BLaER1 treated with 17β-estradiol and CSF1 and Interleukin-3, amounts not matched to agents 10 nM and 100 nM (cell line): ENCODE results near the gene VEPH1.

Experiments used
- H3K27ac ChIP-seq, 11 experiments: shearing (Covaris generic); formaldehyde crosslinking; 2 replicates each; pipeline ENCODE4 v1.8.1; 2022
- H3K27me3 ChIP-seq, 11 experiments: shearing (Covaris generic); formaldehyde crosslinking; 2 replicates each; pipeline ENCODE4 v1.8.1; 2022
- H3K36me3 ChIP-seq, 11 experiments: shearing (Covaris generic); formaldehyde crosslinking; 2 replicates each; pipeline ENCODE4 v1.8.1; 2022
- H3K4me1 ChIP-seq, 10 experiments: shearing (Covaris generic); formaldehyde crosslinking; 2 replicates each; pipeline ENCODE4 v1.8.1; 2022
- H3K4me2 ChIP-seq, 11 experiments: shearing (Covaris generic); formaldehyde crosslinking; 2 replicates each; pipeline ENCODE4 v1.8.1; 2022
- H3K4me3 ChIP-seq, 10 experiments: shearing (Covaris generic); formaldehyde crosslinking; 2 replicates each; pipeline ENCODE4 v1.8.1; 2022
- H3K9ac ChIP-seq, 11 experiments: shearing (Covaris generic); formaldehyde crosslinking; 2 replicates each; pipeline ENCODE4 v1.8.1; 2022
- H3K9me3 ChIP-seq, 11 experiments: shearing (Covaris generic); formaldehyde crosslinking; replicated peaks in 1 of 11; 2 replicates each; pipeline ENCODE4 v1.8.1; 2022
- H4K20me1 ChIP-seq, 11 experiments: shearing (Covaris generic); formaldehyde crosslinking; 2 replicates each; pipeline ENCODE4 v1.8.1; 2022
- Cebpa-rat ChIP-seq, 11 experiments: shearing (Covaris generic); IDR thresholded peaks; 2 replicates each; pipeline ENCODE4 v1.8.1; 2022

Gene VEPH1

DNA sequence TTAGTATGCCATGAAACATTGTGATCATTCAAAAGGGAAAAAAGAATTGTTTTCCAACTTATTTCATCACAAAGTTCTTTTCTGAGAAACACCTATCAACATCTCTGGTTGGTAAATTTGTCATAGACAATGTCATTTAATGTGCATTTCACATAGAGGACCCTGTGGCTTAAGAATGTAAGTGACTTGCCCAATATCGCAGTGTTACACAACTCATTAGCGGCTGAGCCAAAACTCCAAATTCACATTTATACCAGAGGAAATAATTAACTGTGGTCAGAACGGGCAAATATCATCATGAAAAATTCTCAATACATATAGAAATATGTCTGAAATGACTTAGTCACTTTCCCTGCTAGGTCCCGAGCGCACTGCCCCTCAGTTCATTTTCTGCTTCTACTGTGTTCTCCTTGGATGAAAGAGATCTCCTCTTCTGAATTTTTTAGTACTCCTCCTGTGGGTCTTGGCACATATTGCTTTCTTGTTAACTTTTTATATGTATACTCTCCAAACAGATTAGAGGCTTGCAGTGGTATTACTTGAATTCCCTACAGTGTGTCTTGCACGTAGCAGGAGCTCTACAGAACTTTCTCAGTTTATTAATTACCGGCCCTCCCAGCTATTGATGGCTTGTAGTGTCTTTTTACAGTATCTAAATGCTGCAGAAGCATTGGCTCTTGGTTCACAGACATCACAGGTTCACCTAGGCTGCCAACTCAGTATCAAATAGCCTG lies 33.5 kb downstream of the VEPH1 start:
- H3K4me1 ChIP-seq = peaks cover 0 to 18% (median 0%) of the 10 kb centered on the region in 10 experiments; a peak in 6 of 20 replicates
- no peaks in the 10 kb centered on the region for H3K27me3 ChIP-seq
- H3K36me3 ChIP-seq = no peaks in the 10 kb centered on the region
- no peak overlapping the region for H3K9ac ChIP-seq
- no peaks in the 10 kb centered on the region for H3K9me3 ChIP-seq
- H3K4me3 ChIP-seq = no peak overlapping the region
- H3K27ac ChIP-seq = no peak overlapping the region
- TF ChIP-seq Cebpa-rat (IDR thresholded peaks at IDR 0.05) = no peak
- H4K20me1 ChIP-seq = no peaks in the 10 kb centered on the region
- no peak overlapping the region for H3K4me2 ChIP-seq

- Histone ChIP-seq H3K4me3 (no peak overlapping the region), H3K27ac (peak overlapping the region in 2 of 11 experiments; percentile 31 to 34; a peak in 2 of 22 replicates), H4K20me1 (no peaks in the 10 kb centered on the region), H3K4me2 (peak overlapping the region in 3 of 11 experiments; percentile 40 to 64 (median 61); a peak in 6 of 22 replicates), H3K36me3 (no peaks in the 10 kb centered on the region), H3K4me1 (peaks cover 0 to 18% (median 0%) of the 10 kb centered on the region in 10 experiments; a peak in 6 of 20 replicates), H3K9me3 (no peaks in the 10 kb centered on the region), H3K9ac (no peak overlapping the region), H3K27me3 (no peaks in the 10 kb centered on the region)
- TF ChIP-seq Cebpa-rat (IDR thresholded peaks at IDR 0.05) = no peak
These were observed 36.0 kb downstream of the VEPH1 start for GRCh38 chr3:157467200-157467599.

- Histone ChIP-seq H3K36me3 (no peaks in the 10 kb centered on the region), H3K4me3 (no peak overlapping the region), H3K4me2 (no peak overlapping the region), H3K27me3 (no peaks in the 10 kb centered on the region), H3K4me1 (peaks cover 0 to 18% (median 0%) of the 10 kb centered on the region in 10 experiments; a peak in 6 of 20 replicates), H3K9me3 (no peaks in the 10 kb centered on the region), H3K9ac (no peak overlapping the region), H3K27ac (no peak overlapping the region), H4K20me1 (no peaks in the 10 kb centered on the region)
- no peak for TF ChIP-seq Cebpa-rat (IDR thresholded peaks at IDR 0.05)
These were observed 37.5 kb downstream of the VEPH1 start for GRCh38 chr3:157465741-157466140.

DNA sequence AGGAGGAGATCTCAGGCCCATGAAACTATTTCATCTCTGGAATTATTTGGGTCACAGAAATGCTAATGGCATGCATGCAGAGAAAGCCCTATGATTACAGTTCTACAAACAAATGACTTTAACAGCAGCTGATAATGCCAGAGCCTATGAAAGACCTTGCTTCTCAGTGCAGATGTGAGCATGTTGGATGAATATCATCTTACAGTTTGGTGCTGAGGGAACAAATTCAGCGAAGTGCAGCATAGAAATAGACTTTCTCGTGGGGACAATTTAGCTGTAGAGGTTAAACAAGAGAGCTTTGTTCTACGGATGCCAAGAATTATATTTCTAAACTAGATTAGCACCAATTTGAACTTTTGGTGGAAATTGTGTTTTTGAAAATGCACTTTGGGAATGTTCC lies 38.9 kb downstream of the VEPH1 start:
- H3K27me3 ChIP-seq = no peaks in the 10 kb centered on the region
- no peaks in the 10 kb centered on the region for H3K9me3 ChIP-seq
- H3K9ac ChIP-seq = no peak overlapping the region
- no peak overlapping the region for H3K27ac ChIP-seq
- H3K4me1 ChIP-seq = peaks cover 0 to 18% (median 0%) of the 10 kb centered on the region in 10 experiments; a peak in 6 of 20 replicates
- H3K4me2 ChIP-seq = no peak overlapping the region
- H3K36me3 ChIP-seq = no peaks in the 10 kb centered on the region
- no peaks in the 10 kb centered on the region for H4K20me1 ChIP-seq
- no peak for TF ChIP-seq Cebpa-rat (IDR thresholded peaks at IDR 0.05)
- H3K4me3 ChIP-seq = no peak overlapping the region

DNA sequence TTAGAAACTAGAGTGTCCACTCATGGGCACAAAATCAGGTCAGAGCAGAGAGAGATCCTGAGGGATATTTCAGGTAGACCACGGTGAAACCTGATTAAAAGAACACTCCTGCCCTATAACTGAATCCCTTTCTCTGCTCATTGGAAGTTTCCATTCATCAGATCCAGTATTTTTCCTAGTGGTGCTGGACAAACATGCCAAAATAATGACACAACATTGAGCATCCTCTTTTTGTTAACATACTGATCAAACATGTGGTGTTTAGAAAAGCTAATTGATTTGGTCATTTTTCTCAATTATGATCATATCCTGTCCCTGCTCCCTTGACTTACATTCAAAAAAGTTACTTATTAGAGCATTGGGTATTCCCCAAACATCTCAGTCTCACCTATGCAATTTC lies 39.4 kb downstream of the VEPH1 start:
- Histone ChIP-seq H3K4me2 (no peak overlapping the region), H3K4me3 (no peak overlapping the region), H3K36me3 (no peaks in the 10 kb centered on the region), H3K9ac (no peak overlapping the region), H3K9me3 (no peaks in the 10 kb centered on the region), H3K27me3 (no peaks in the 10 kb centered on the region), H3K4me1 (peaks cover 0 to 18% (median 0%) of the 10 kb centered on the region in 10 experiments; a peak in 6 of 20 replicates), H3K27ac (no peak overlapping the region), H4K20me1 (no peaks in the 10 kb centered on the region)
- TF ChIP-seq Cebpa-rat (IDR thresholded peaks at IDR 0.05) = no peak

DNA sequence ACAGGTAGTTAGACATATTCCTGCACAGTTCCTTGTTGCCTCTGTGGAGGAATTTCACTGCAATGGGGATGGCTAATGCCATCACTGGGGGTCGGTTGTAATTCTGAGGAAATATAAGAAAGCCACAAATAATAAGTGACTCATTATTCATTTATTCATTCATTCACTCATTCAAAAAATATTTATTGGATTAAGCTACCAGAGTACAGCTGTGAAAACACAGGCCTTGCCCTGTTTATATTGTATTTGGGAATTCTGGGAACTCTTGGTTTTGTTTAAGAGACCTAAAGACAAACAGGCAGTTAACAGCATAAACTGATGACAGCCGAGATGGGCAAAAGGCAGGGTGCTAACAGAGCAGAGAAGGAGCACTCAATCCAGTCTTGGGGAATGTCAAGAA lies 43.0 kb downstream of the VEPH1 start:
- Histone ChIP-seq H3K4me2 (no peak overlapping the region), H3K27ac (no peak overlapping the region), H3K4me1 (no peaks in the 10 kb centered on the region), H3K36me3 (no peaks in the 10 kb centered on the region), H3K4me3 (no peak overlapping the region), H4K20me1 (no peaks in the 10 kb centered on the region), H3K9me3 (no peaks in the 10 kb centered on the region), H3K9ac (no peak overlapping the region), H3K27me3 (no peaks in the 10 kb centered on the region; a peak in 1 of 22 replicates)
- TF ChIP-seq Cebpa-rat (IDR thresholded peaks at IDR 0.05) = no peak

GRCh38 chr3:157459706-157460105 lies 43.5 kb downstream of the VEPH1 start:
- H3K9ac ChIP-seq = no peak overlapping the region

GRCh38 chr3:157453824-157454223 lies 49.4 kb downstream of the VEPH1 start:
- Histone ChIP-seq H3K4me1 (peaks cover 0 to 36% (median 4%) of the 10 kb centered on the region in 10 experiments; a peak in 10 of 20 replicates), H3K4me2 (peak overlapping the region in 3 of 11 experiments; percentile 68 to 82 (median 79); a peak in 4 of 22 replicates)

More at GRCh38 chr3:157459706-157460105, 43.5 kb downstream of the VEPH1 start:
- no peaks in the 10 kb centered on the region; a peak in 1 of 22 replicates for H3K27me3 ChIP-seq
- H3K27ac ChIP-seq = no peak overlapping the region
- H3K36me3 ChIP-seq = no peaks in the 10 kb centered on the region
- H3K4me1 ChIP-seq = no peaks in the 10 kb centered on the region
- TF ChIP-seq Cebpa-rat (IDR thresholded peaks at IDR 0.05) = no peak
- H3K4me2 ChIP-seq = no peak overlapping the region
- no peaks in the 10 kb centered on the region for H3K9me3 ChIP-seq
- no peaks in the 10 kb centered on the region for H4K20me1 ChIP-seq
- H3K4me3 ChIP-seq = no peak overlapping the region

GRCh38 chr3:157452097-157452496 lies 51.1 kb downstream of the VEPH1 start:
- Histone ChIP-seq H3K36me3 (0 out of 22 replicates have a peak, but pooled peaks cover 0 to 8% (median 0%) of the 10 kb centered on the region in 11 experiments), H3K4me3 (no peak overlapping the region), H3K27me3 (no peaks in the 10 kb centered on the region; a peak in 1 of 22 replicates), H3K4me1 (peaks cover 0 to 43% (median 4%) of the 10 kb centered on the region in 10 experiments; a peak in 10 of 20 replicates), H3K4me2 (peak overlapping the region in 5 of 11 experiments; percentile 4 to 82 (median 68); a peak in 9 of 22 replicates), H3K9me3 (peaks cover 6 to 17% (median 12%) of the 10 kb centered on the region in 11 experiments; a peak in 18 of 22 replicates), H3K9ac (no peak overlapping the region), H4K20me1 (no peaks in the 10 kb centered on the region), H3K27ac (peak overlapping the region in 3 of 11 experiments; percentile 27 to 57 (median 57); a peak in 4 of 22 replicates)
- TF ChIP-seq Cebpa-rat (IDR thresholded peaks at IDR 0.05) = no peak

More at GRCh38 chr3:157453824-157454223, 49.4 kb downstream of the VEPH1 start:
- Histone ChIP-seq H3K9me3 (peaks cover 2 to 8% (median 5%) of the 10 kb centered on the region in 11 experiments; a peak in 18 of 22 replicates), H3K27me3 (no peaks in the 10 kb centered on the region; a peak in 1 of 22 replicates), H3K27ac (no peak overlapping the region), H3K4me3 (no peak overlapping the region), H3K9ac (no peak overlapping the region), H4K20me1 (no peaks in the 10 kb centered on the region), H3K36me3 (0 out of 22 replicates have a peak, but pooled peaks cover 0 to under 1% (median 0%) of the 10 kb centered on the region in 11 experiments)
- TF ChIP-seq Cebpa-rat (IDR thresholded peaks at IDR 0.05) = no peak
